ENCODE results near the gene CACNA1E. TPM values are rescaled to one million over a fixed set of nuclear protein-coding genes. Genes with fewer than 3 reads are reported as not detected.

CACNA1E gene
- polyA plus RNA-seq, 4 donors: 0.07 to 0.46 TPM; not detected in 2

DNA sequence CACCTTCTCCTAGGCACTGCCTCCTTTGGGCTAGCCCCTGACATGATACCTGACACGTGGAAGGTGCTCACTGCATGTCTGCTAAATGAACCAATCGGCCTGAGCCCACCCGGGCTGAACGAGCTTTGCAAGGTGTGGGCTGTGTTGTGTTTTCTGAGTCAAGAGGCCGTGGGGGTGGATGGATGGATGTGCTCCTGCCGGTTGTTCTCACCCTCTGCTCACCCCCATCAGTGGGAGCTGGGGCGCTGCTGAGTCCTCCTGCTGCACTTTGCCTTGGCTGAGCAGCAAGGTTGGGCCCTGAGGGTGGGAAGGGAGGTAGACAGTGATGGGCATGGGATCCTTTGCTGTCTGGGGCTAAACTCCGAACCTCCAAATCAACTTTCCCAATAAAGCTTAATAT is 6.7 kb upstream of the CACNA1E start:
- DNase-seq (no peak), FAIRE-seq (no peak)
- no peaks in the 10 kb centered on the region for H3K36me3 ChIP-seq (ENCODE audit: control insufficient read depth in 3 of 3, insufficient read depth in 2 of 3, low read depth in 1 of 3, low read length in 3 of 3)
- H3K9me3 ChIP-seq (ENCODE audit: control insufficient read depth in 2 of 2, insufficient read depth in 1 of 2, low read depth in 1 of 2, low read length in 1 of 2): no peaks in the 10 kb centered on the region
- H3K27ac ChIP-seq (ENCODE audit: low read depth in 1 of 3, low read length in 2 of 3): no peak overlapping the region
- 61 to 81% (median 70%) methylated on average over 8 of the region's 8 CpGs for WGBS, 3 donors
- H3K4me3 ChIP-seq (ENCODE audit: low read depth in 1 of 3, low read length in 3 of 3): no peak overlapping the region
- peaks cover 0 to 8% (median 0%) of the 10 kb centered on the region in 3 donors for H3K4me1 ChIP-seq (ENCODE audit: control insufficient read depth in 3 of 3, insufficient read depth in 2 of 3, low read depth in 1 of 3, low read length in 2 of 3)
- peaks cover 0 to 3% (median 0%) of the 10 kb centered on the region in 3 donors for H3K27me3 ChIP-seq (ENCODE audit: control insufficient read depth in 3 of 3, insufficient read depth in 3 of 3, low read length in 3 of 3)

GRCh38 chr1:181478306-181478705 is 5.0 kb upstream of the CACNA1E start:
- 81 to 86% (median 81%) methylated on average over 2 of the region's 2 CpGs for WGBS, 3 donors
- FAIRE-seq: no peak
- no peak overlapping the region for H3K4me3 ChIP-seq (ENCODE audit: low read depth in 1 of 3, low read length in 3 of 3)
- H3K27me3 ChIP-seq (ENCODE audit: control insufficient read depth in 3 of 3, insufficient read depth in 3 of 3, low read length in 3 of 3): peaks cover 0 to 20% (median 7%) of the 10 kb centered on the region in 3 donors
- H3K4me1 ChIP-seq (ENCODE audit: control insufficient read depth in 3 of 3, insufficient read depth in 2 of 3, low read depth in 1 of 3, low read length in 2 of 3): peaks cover 0 to 8% (median 0%) of the 10 kb centered on the region in 3 donors
- no peaks in the 10 kb centered on the region for H3K36me3 ChIP-seq (ENCODE audit: control insufficient read depth in 3 of 3, insufficient read depth in 2 of 3, low read depth in 1 of 3, low read length in 3 of 3)
- no peaks in the 10 kb centered on the region for H3K9me3 ChIP-seq (ENCODE audit: control insufficient read depth in 2 of 2, insufficient read depth in 1 of 2, low read depth in 1 of 2, low read length in 1 of 2)
- no peak for DNase-seq
- no peak overlapping the region for H3K27ac ChIP-seq (ENCODE audit: low read depth in 1 of 3, low read length in 2 of 3)

GRCh38 chr1:181479137-181479745 is 4.1 kb upstream of the CACNA1E start:
- DNase-seq: peak; percentile 69 to 77
- no peaks in the 10 kb centered on the region for H3K9me3 ChIP-seq (ENCODE audit: control insufficient read depth in 2 of 2, insufficient read depth in 1 of 2, low read depth in 1 of 2, low read length in 1 of 2)
- no peaks in the 10 kb centered on the region for H3K36me3 ChIP-seq (ENCODE audit: control insufficient read depth in 3 of 3, insufficient read depth in 2 of 3, low read depth in 1 of 3, low read length in 3 of 3)
- peaks cover 0 to 29% (median 12%) of the 10 kb centered on the region in 3 donors for H3K27me3 ChIP-seq (ENCODE audit: control insufficient read depth in 3 of 3, insufficient read depth in 3 of 3, low read length in 3 of 3)
- FAIRE-seq: no peak
- no peak overlapping the region for H3K4me3 ChIP-seq (ENCODE audit: low read depth in 1 of 3, low read length in 3 of 3)
- peaks cover 0 to 8% (median 0%) of the 10 kb centered on the region in 3 donors for H3K4me1 ChIP-seq (ENCODE audit: control insufficient read depth in 3 of 3, insufficient read depth in 2 of 3, low read depth in 1 of 3, low read length in 2 of 3)
- WGBS, 3 donors: 29 to 32% (median 32%) methylated on average over 3 of the region's 3 CpGs
- no peak overlapping the region for H3K27ac ChIP-seq (ENCODE audit: low read depth in 1 of 3, low read length in 2 of 3)

DNA sequence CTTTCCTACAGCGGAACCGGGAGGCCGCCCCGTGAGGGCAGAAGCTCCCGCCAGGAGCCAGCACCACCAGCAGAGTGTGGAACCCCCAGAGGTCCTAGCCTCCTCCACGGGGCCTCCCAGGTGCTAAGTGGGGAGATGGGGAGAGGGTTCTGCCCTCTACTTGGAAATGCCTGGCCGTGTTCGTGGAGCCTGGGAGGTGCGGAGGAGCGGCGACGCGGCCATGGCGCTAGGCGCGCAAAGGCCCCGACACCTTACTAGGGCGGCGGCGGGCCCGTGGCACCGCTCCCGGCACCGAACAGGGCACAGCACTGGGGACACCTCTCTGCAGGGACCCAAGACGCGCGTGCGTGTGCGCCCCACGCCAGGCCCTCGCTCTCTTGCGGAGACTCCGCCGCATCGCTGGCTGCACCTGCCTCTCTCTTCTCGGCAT is 1.3 kb upstream of the CACNA1E start:
- H3K27ac ChIP-seq (ENCODE audit: low read depth in 1 of 3, low read length in 2 of 3): no peak overlapping the region
- H3K36me3 ChIP-seq (ENCODE audit: control insufficient read depth in 3 of 3, insufficient read depth in 2 of 3, low read depth in 1 of 3, low read length in 3 of 3): no peaks in the 10 kb centered on the region
- no peaks in the 10 kb centered on the region for H3K9me3 ChIP-seq (ENCODE audit: control insufficient read depth in 2 of 2, insufficient read depth in 1 of 2, low read depth in 1 of 2, low read length in 1 of 2)
- DNase-seq: no peak
- WGBS, 3 donors: 28 to 68% (median 57%) methylated on average over 27 to 36 of the region's 36 CpGs
- peaks cover 0 to 17% (median 0%) of the 10 kb centered on the region in 3 donors for H3K4me1 ChIP-seq (ENCODE audit: control insufficient read depth in 3 of 3, insufficient read depth in 2 of 3, low read depth in 1 of 3, low read length in 2 of 3)
- peak overlapping the region in 1 of 3 donors; percentile 29 for H3K4me3 ChIP-seq (ENCODE audit: low read depth in 1 of 3, low read length in 3 of 3)
- H3K27me3 ChIP-seq (ENCODE audit: control insufficient read depth in 3 of 3, insufficient read depth in 3 of 3, low read length in 3 of 3): peaks cover 6 to 52% (median 29%) of the 10 kb centered on the region in 3 donors
- no peak for FAIRE-seq

- no peak overlapping the region for H3K27ac ChIP-seq (ENCODE audit: low read depth in 1 of 3, low read length in 2 of 3)
- H3K4me1 ChIP-seq (ENCODE audit: control insufficient read depth in 3 of 3, insufficient read depth in 2 of 3, low read depth in 1 of 3, low read length in 2 of 3): peaks cover 0 to 17% (median 0%) of the 10 kb centered on the region in 3 donors
- H3K4me3 ChIP-seq (ENCODE audit: low read depth in 1 of 3, low read length in 3 of 3): peak overlapping the region in 2 of 3 donors; percentile 20 to 29
- H3K27me3 ChIP-seq (ENCODE audit: control insufficient read depth in 3 of 3, insufficient read depth in 3 of 3, low read length in 3 of 3): peaks cover 6 to 54% (median 29%) of the 10 kb centered on the region in 3 donors
- no peaks in the 10 kb centered on the region for H3K9me3 ChIP-seq (ENCODE audit: control insufficient read depth in 2 of 2, insufficient read depth in 1 of 2, low read depth in 1 of 2, low read length in 1 of 2)
- peak; percentile 42 to 63 for DNase-seq
- no peaks in the 10 kb centered on the region for H3K36me3 ChIP-seq (ENCODE audit: control insufficient read depth in 3 of 3, insufficient read depth in 2 of 3, low read depth in 1 of 3, low read length in 3 of 3)
- WGBS, 3 donors: 2 to 7% (median 6%) methylated on average over 61 to 62 of the region's 62 CpGs
- no peak for FAIRE-seq
Observed at GRCh38 chr1:181482521-181483284, 614 bp upstream of the CACNA1E start.

GRCh38 chr1:181484821-181485220 is 1.5 kb downstream of the CACNA1E start:
- H3K27ac ChIP-seq (ENCODE audit: low read depth in 1 of 3, low read length in 2 of 3): no peak overlapping the region
- 58 to 77% (median 73%) methylated on average over 2 of the region's 2 CpGs for WGBS, 3 donors
- H3K9me3 ChIP-seq (ENCODE audit: control insufficient read depth in 2 of 2, insufficient read depth in 1 of 2, low read depth in 1 of 2, low read length in 1 of 2): no peaks in the 10 kb centered on the region
- no peak overlapping the region for H3K4me3 ChIP-seq (ENCODE audit: low read depth in 1 of 3, low read length in 3 of 3)
- H3K4me1 ChIP-seq (ENCODE audit: control insufficient read depth in 3 of 3, insufficient read depth in 2 of 3, low read depth in 1 of 3, low read length in 2 of 3): peaks cover 0 to 9% (median 0%) of the 10 kb centered on the region in 3 donors
- H3K27me3 ChIP-seq (ENCODE audit: control insufficient read depth in 3 of 3, insufficient read depth in 3 of 3, low read length in 3 of 3): peaks cover 6 to 55% (median 29%) of the 10 kb centered on the region in 3 donors
- no peaks in the 10 kb centered on the region for H3K36me3 ChIP-seq (ENCODE audit: control insufficient read depth in 3 of 3, insufficient read depth in 2 of 3, low read depth in 1 of 3, low read length in 3 of 3)
- DNase-seq (no peak), FAIRE-seq (no peak)

GRCh38 chr1:181485287-181486097 is 2.2 kb downstream of the CACNA1E start:
- no peak for FAIRE-seq
- H3K27ac ChIP-seq (ENCODE audit: low read depth in 1 of 3, low read length in 2 of 3): no peak overlapping the region
- peaks cover 6 to 55% (median 29%) of the 10 kb centered on the region in 3 donors for H3K27me3 ChIP-seq (ENCODE audit: control insufficient read depth in 3 of 3, insufficient read depth in 3 of 3, low read length in 3 of 3)
- peaks cover 0 to 9% (median 0%) of the 10 kb centered on the region in 3 donors for H3K4me1 ChIP-seq (ENCODE audit: control insufficient read depth in 3 of 3, insufficient read depth in 2 of 3, low read depth in 1 of 3, low read length in 2 of 3)
- no peaks in the 10 kb centered on the region for H3K36me3 ChIP-seq (ENCODE audit: control insufficient read depth in 3 of 3, insufficient read depth in 2 of 3, low read depth in 1 of 3, low read length in 3 of 3)
- H3K9me3 ChIP-seq (ENCODE audit: control insufficient read depth in 2 of 2, insufficient read depth in 1 of 2, low read depth in 1 of 2, low read length in 1 of 2): no peaks in the 10 kb centered on the region
- 6 to 8% (median 6%) methylated on average over 41 to 42 of the region's 42 CpGs for WGBS, 3 donors
- peak overlapping the region in 1 of 3 donors; percentile 14 for H3K4me3 ChIP-seq (ENCODE audit: low read depth in 1 of 3, low read length in 3 of 3)
- DNase-seq: peak; percentile 25 to 69

- peaks cover 0 to 9% (median 0%) of the 10 kb centered on the region in 3 donors for H3K4me1 ChIP-seq (ENCODE audit: control insufficient read depth in 3 of 3, insufficient read depth in 2 of 3, low read depth in 1 of 3, low read length in 2 of 3)
- DNase-seq: no peak
- FAIRE-seq: no peak
- WGBS, 3 donors: 5 to 16% (median 8%) methylated on average over 8 of the region's 8 CpGs
- H3K4me3 ChIP-seq (ENCODE audit: low read depth in 1 of 3, low read length in 3 of 3): peak overlapping the region in 1 of 3 donors; percentile 14
- H3K9me3 ChIP-seq (ENCODE audit: control insufficient read depth in 2 of 2, insufficient read depth in 1 of 2, low read depth in 1 of 2, low read length in 1 of 2): no peaks in the 10 kb centered on the region
- peaks cover 6 to 55% (median 29%) of the 10 kb centered on the region in 3 donors for H3K27me3 ChIP-seq (ENCODE audit: control insufficient read depth in 3 of 3, insufficient read depth in 3 of 3, low read length in 3 of 3)
- no peaks in the 10 kb centered on the region for H3K36me3 ChIP-seq (ENCODE audit: control insufficient read depth in 3 of 3, insufficient read depth in 2 of 3, low read depth in 1 of 3, low read length in 3 of 3)
- H3K27ac ChIP-seq (ENCODE audit: low read depth in 1 of 3, low read length in 2 of 3): no peak overlapping the region
Observed at GRCh38 chr1:181486098-181486420, 2.7 kb downstream of the CACNA1E start.
